Measurements from ENCODE around the gene TMF1.

- TF ChIP-seq CTCF (IDR thresholded peaks at IDR 0.05) (no peak), EP300 (IDR thresholded peaks at IDR 0.05; ENCODE audit: low read depth) (no peak), POLR2A (IDR thresholded peaks at IDR 0.05) (no peak)
These were observed 43.2 kb downstream of the TMF1 start for GRCh38 chr3:69008980-69009379.

Data from transverse colon (tissue), 3 donors.